Hepatic stellate cell (primary cell): ENCODE measurements around the gene APRT.
"Not testable (repeated sequence)": the region's sequence is repeated elsewhere in the genome, so short reads cannot be mapped to it uniquely, and the experiment has no call there.

Experiments
- DNase-seq: peaks from one replicate; pipeline ENCODE4 v3.0.0; 2011; ENCODE audit warnings: low spot score

APRT gene

DNA sequence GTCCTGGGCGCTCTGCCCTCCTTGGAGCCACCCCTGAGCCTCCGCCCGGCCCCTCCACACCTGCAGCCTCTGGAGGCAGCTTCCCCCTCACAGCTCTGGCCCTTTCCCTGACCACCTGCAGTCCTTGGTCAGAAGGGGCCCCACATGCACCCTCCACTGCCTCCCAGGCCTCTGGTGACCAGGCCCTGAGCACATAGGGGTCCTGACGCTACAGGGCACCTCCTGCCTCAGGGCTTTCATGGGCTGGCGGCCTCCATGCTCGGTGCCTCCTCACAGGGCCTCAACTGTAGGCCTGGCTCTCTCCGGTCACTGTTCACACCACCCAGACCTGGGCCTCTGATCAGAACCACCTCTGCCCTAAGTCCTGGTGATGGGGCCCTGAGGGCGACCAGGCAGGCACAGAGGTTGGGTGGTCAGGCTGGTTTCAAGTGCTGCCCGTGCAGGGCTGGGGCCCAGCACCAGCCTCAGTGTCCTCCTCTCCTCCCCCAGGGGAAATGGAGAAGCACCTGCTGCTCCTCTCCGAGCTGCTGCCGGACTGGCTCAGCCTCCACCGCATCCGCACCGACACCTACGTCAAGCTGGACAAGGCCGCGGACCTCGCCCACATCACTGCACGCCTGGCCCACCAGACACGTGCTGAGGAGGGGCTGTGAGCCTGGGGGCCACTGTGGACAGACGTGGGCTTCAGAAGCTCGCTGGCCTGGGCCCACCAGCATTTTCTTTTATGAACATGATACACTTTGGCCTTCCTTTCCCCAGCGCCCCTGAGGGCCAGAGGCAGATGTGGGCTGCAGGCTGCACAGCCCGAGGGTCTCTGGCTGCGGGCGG is 3.9 kb downstream of the APRT start:
- DNase-seq = no peak

DNA sequence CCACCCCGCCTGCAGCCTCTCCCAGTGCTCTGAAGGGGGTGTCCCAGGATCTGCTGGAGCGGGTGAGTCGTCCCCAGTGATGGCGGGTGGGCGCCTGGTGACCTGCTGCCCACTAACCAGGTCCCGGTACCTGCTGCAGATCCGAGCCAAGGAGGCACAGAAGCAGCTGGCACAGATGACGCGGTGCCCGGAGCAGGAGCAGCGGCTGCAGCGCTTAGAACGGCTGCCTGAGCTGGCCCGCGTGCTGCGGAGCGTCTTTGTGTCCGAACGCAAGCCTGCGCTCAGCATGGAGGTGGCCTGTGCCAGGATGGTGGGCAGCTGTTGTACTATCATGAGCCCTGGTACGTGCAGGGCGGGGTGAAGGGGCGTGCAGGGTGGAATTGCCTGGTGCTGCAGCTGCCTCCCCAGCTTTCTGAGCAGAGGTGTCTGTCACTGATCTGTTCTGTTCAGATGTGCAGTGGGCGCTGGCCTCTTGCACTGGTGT is 4.5 kb downstream of the APRT start:
- DNase-seq = no peak

DNA sequence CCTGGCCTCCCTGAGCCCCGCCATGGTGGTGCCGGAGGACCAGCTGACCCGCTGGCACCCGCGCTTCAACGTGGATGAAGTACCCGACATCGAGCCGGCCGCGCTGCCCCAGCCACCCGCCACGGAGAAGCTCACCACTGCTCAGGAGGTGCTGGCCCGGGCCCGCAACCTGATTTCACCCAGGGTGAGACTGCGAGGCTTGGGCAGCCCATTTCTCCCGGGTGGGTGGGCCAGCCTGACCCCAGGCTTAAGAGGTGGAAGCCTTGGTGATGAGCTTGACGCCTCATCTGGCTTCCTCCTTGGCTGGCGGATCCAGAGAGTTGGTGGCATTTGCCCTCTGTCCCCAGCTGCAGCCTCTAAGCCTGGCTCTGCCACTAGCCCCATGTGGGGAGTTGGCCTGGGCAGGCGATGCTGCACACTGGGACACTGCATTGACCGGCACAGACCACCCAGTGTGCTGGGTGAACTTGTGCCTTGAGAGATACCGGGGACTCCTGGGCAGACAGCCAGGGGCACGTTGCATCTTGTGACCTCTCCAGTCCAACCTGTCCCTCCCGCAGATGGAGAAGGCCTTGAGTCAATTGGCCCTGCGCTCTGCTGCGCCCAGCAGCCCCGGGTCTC is 5.1 kb downstream of the APRT start:
- no peak for DNase-seq

DNA sequence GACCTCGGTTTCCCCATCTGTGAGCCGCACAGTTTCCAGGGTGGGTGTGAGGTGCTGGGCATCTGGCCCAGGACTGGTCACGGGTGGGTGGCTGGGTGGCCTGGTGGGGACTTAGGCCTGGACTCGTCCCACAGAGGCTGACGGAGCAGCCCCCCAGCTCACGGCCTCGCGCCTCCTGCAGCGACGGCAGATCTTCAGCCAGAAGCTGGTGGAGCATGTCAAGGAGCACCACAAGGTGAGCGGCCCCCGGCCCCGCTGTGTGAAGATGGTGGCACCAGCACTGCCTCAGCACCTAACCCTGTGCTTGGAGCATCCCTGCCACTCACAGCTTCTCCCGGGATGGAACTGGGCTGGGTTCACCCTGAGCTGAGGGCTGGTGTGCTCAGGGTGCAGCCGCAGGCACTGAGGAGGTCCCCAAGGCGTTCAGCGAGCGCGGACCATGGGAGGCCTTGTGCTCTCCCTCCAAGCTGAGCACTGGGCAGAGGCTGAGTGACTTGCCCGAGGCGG is 5.8 kb downstream of the APRT start:
- DNase-seq = no peak

DNA sequence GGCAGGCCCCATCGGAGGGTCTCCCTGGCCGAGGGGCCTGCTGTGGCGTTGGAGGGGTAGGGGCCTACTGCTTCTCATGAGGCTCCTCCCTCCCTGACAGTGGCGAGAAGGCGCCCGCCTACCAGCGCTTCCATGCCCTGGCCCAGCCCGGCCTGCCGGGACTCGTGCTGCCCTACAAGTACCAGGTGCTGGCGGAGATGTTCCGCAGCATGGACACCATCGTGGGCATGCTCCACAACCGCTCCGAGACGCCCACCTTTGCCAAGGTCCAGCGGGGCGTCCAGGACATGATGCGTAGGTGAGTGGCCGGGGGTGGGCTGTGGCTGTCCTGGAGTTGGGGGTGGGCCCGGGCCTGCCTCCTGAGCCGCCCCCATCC is 6.4 kb downstream of the APRT start:
- DNase-seq = no peak

DNA sequence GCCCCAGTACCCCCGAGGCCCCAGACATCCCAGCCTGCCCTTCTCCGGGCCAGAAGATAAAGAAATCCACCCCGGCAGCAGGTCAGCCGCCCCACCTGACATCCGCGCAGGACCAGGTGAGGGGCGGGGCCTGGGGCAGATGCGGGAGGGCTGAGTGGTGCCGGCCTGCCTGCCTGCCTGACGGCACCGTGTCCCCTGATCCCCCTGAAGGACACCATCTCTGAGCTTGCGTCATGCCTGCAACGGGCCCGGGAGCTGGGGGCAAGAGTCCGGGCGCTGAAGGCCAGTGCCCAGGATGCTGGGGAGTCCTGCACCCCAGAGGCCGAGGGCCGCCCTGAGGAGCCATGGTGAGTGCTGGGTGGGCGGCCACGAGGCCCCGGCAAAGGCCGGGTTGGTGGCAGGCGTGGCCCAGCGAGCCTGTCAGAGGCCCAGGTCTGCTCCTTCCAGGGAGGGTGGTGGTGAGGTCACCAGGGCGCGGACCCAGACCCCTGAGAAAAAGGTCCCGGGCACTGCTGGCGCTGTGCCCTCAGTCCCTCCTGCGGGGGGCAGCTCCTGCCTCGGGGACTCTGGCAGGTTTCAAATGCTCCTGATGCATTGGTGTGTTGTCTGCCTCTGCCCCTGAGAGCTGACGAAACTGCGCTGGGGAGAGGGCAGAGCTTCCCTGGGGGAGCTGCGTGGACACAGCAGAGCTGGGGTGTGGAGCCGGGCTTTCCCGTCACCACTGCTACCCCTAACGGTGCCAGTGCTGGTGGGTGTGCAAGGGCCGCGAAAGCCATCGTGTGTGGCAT is 7.0 kb downstream of the APRT start:
- DNase-seq = no peak

DNA sequence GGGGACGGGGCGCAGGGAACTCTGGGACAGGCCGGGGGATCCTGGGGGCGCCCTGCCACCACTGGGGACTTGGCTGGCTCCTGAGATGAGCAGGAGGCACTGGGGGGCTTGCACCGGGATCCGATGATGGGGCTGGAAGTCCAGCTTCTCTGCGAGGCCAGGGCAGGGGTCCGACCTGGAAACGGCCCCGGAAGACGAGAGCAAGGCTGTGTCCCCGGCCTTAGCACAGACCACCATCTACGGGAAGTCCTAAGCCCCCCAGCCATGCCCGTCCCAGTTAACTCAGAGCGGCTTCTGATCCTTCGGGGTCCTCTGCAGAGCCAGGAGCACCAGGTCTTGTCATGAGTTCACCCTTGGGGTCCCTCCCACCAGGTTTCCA is 7.6 kb downstream of the APRT start:
- no peak for DNase-seq

DNA sequence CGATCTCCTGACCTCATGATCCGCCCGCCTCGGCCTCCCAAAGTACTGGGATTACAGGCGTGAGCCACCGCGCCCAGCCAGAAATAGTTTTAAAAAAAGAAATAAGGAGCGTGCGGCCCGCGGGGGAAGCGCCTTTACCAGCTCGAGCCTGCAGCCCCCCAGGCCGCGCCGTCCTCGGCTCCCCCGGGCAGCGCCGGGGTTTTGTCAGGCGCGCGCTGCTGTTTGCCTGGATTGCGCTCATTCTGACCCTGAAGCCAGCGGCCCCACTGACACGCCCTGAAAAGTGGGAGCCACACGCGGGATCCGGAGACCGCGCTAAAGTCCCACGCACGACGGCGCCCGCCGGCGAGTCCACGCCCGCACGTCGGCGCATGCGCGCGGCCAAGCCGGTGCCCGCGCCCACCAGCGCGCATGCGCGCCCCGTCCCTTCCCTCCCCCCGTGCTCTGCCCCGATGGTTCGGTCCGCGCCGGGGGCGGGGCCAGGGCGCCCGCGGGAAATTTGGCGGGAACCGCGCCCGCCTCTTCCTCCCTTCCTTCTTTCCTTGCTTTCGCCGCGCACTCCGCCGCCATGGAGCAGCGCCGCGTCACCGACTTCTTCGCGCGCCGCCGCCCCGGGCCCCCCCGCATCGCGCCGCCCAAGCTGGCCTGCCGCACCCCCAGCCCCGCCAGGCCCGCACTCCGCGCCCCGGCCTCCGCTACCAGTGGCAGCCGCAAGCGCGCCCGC is 8.3 kb downstream of the APRT start, which contains the start of gene CDT1:
Gene CDT1 (plus strand): TSS at position 526 of the 724 bp plus-strand sequence. CDS start 43 bp downstream, at position 569.
- peak; percentile 100 for DNase-seq

DNA sequence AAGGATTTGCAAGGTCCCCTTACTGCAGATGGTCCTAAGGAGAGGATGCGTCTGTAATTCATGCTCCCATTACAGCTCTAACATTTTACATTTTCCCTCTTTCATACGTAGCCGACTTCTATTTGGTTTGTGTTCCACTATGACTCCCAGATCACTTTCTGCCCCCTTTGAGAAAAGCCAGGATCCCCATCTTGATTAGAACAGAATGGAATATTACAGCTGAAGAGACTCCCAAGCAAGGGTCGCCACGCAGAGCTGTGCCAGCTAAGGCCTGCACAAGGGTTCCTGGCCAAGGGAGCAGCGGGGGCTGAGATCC is 11.5 kb downstream of the APRT start:
- no peak for DNase-seq

DNA sequence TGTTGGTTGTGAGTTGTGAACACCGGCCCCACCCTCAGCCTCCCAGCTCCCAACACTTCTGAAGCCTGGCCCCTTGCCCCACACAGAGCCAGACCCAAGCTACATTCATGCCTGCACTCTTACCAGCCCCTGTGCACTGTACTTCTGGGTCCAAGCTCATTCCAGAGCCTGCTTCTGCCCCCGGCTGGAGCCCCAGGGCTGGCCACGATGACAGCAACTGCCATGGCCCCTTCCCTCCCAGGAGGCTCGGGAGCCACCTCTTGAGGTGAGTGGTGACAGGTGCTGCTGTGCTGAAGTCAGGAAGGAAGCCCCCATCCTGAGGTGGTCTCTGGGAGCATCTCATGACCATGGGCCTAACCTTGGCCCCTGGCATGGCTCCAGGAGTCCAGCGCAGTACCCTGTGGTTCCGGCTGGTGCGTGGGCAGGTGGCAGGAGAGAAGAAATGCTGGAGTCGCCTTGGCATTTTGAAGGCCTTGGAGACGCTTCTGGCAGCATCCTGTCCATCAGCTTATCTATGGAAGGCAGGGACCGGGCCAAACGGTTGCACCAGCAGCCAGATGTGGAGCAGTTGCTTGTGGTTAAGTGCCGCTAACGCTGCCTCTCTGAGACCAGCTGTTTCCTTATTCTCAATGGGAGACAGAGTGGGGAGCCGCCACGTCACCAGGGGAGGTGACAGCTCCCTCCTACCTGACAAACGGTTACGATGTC is 12.0 kb downstream of the APRT start:
- DNase-seq = no peak

DNA sequence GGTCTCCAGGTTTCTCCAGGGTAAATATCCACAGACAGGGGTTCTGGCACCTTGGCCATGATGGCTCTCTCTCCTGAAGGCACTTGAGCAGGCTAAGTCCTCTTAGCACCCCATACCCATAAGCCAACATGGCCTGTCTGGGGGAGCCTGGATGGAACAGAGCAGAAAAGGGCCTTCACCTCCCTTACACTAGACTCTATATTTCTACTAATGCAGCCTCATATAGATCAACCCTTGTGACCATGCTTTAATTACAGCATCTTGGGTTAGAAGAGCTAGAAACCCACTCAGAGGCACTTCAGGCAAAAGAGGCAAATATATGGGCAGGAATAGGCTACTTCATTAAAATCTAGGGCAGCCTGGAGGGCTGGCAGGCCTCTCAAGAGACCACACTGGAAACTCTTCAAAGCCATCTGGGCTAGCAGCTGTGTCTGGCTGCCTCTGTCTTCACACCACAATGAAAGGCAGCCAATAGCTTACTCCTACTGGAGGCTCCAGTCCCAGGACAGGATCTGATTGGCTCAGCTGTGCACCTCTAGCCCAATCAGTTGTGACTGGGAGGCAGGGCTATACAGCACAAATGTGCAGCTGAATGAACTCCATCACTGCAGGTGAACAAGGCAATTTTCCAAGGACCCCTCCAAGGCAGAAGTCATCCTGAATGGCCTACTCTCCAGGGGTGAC is 12.8 kb downstream of the APRT start:
- no peak for DNase-seq

DNA sequence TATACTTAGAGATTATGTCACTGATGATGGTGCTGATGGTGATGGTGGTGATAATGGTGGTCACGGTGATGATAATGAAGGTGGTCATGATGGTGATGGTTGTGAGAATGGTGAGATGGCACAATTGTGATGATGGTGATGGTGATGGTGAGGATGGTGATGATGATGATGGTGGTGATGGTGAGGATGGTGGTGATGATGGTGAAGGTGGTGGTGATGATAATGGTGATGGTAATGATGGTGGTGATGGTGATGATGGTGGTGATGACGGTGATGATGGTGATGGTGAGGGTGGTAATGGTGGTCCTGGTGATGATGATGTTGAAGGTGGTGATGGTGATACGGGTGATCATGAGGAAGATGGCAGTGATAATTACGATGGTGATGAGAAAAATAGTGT is 13.7 kb downstream of the APRT start:
- DNase-seq = no peak

DNA sequence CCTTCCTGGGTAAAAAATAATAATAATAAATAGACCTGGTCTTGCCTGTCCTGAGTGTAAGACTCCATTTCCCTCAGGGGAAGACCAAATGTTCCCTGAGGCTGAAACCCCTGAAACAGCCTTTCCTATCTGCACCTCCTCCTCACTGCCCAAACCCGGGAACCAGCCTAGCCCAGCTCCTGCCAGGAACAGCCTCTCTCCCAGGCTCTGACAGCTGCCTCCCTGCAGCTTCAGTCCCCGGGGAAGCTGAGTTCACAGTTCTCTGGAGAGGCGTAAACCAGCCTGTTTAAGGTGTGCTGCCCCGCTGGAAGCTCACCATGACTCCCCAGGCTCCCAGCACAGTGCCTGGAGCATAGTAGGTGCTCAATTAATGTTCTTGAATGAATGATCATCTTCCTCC is 15.4 kb downstream of the APRT start:
- DNase-seq = no peak

DNA sequence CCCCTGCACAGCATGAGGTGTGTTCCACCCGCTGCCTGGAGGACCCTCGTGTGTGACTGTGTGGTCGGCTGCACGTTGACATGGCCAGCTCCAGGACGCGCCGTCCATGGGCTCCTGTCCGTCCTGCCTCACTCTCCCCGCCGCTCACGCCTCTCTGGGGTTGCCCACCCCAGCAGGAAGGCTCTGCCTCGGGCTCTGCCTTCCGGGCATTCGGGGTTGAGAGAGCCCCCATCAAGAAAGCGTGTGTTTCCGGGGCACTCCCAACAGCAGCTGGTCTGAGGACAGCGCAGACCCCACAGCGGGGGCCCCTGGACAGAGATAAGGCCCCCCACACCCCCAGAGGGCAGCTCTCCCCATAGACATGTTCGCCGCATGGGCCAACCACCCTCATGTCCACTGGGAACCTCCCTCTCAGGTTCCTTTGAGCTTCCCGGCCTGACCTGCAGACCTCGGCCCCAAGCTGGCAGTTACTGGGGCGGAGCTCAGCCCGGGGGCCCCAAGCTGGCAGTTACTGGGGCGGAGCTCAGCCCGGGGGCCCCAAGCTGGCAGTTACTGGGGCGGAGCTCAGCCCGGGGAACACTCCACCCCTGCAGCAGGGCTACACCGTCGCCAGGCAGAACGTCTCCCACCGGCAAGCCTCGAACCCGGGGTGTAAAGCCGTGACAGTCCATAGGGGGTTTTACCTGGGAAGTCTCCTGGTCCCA is 18.3 kb downstream of the APRT start:
- no peak for DNase-seq

DNA sequence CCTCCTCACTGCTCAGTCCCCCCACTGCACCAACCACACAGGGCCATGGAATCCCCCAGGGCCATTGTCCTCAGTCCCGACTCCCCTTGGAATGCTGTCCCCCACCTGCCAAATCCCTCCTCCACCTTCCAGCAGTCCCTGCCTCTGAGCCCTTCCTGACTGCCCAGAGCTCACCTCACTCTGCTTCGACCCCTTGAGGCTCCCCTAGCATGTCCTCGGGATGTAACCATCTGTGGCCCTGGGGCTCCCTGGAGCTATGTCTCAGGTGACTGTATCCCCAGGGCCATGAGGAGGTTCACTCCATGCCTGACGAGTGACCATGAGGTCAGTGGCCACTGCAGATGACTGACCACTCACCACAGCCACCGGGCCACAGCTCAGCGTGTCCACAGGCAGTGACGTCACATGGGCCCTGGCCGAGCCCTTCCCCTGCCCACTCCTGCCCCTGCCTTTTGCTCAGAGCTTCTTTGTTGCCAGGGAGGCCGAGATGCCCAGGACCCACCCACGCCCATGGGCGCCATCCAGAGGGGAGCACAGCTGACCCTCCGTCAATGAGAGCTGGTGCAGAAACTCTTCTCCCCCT is 19.0 kb downstream of the APRT start:
- DNase-seq = no peak

DNA sequence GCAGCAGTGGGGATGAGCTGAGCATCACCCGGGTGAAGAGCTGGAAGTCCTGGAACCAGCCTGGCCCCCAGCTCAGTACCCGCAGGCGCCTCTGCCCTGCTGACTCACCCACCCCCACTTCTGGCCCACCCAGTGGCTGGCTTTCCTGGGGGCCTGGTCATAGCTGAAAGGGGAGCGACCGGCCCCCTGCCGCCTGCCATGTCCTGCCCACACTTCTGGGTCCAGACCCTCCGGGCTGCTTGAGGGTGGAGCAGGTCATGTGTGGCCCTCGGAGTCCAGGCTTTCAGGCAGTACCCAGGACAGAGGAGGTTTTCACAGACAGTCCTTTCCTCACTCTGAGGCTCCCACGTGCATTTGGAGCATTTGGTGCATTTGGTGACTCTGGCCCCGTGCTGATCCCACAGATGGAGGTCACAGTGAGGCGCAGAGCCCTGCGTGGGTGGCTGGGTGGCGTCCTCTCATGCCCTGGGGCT is 19.6 kb downstream of the APRT start:
- no peak for DNase-seq

DNA sequence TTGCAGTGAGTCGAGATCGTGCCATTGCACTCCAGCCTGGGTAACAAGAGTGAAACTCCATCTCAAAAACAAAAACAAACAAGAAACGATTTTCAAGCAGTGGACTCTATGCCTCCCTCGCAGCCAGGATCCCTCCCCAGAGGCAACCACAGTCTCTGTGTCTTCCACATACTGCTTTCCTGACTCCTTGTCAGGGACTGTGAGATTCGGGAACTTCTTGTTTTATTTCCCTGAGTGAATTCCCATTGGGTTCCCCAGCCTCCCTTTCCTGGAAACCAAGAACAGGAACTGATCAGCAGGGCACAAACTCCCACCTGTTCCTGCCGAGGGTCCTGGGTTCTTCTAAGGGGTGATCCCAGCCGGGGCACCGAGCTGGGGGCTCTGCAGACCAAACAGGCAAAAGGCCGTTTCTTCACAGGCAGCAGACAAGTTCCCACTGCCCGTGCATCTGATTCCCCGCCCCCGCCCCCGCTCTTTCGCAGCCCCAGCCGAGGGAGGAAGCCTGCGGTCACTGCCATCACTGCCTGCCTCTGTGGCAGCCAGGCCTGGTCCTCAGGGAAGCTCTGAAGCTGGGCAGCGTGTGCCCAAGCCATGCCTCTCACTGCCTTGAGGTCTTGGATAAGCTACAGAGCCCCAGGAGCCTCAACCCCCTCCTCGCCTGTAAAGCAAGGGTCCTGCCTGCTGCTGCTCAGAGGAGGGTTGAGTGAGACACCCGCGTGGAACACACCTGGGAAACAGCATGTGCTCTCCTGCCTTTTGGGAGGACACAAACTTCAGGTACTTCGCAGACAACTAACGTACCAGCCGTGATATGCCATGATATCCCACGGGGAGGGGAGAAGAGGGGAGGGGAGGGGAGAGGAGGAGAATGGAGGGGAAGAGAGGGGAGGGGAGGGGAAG is 21.2 kb downstream of the APRT start:
- no peak for DNase-seq

DNA sequence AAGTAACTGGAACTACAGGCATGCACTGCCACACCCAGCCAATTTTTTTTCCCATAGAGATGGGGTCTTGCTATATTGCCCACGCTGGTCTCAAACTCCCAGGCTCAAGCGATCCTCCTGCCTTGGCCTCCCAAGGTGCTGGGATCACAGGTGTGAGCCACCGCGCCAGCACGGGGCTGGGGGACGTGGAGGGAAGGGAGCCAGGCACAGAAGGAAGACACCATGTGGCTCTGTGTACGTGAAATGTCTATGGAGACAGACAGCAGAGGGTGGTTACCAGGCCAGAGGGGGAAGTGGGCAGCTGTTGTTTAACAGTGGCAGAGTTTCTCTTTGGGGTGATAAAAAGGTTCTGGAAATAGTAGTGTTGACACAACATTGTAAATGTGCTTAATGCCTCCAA is 22.1 kb downstream of the APRT start:
- no peak for DNase-seq

DNA sequence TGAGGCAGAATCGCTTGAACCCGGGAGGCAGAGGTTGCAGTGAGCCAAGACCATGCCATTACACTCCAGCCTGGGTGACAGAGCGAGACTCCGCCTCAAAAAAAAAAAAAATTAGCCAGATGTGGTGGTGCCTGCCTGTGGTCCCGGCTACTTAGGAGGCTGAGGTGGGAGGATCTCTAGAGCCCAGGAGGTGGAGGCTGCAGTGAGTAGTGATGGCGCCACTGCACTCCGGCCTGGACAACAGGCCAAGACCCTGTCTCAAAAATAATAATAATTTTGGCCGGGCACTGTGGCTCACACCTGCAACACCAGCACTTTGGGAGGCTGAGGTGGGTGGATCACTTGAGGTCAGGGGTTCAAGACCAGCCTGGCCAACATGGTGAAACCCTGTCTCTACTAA is 23.0 kb downstream of the APRT start:
- DNase-seq = not testable (repeated sequence)
